Activated CD8-positive, alpha-beta memory T cell treated with anti-CD3 and anti-CD28 coated beads for 48 hours (primary cell): ENCODE data around the gene RASSF3.
"Not testable (repeated sequence)": the region's sequence is repeated elsewhere in the genome, so short reads cannot be mapped to it uniquely, and the experiment has no call there.

Experiments used
- DNase-seq, 3 experiments: peaks; one replicate each; pipeline ENCODE4 v3.0.0-alpha.2; 2020; ENCODE audit warnings: low read depth in 2 of 3, low spot score in 2 of 3

The RASSF3 gene

GRCh38 chr12:64633011-64633939 lies 23.0 kb downstream of the RASSF3 start:
- DNase-seq = no peak

- no peak for DNase-seq
Observed at GRCh38 chr12:64633940-64634337, 23.6 kb downstream of the RASSF3 start.

GRCh38 chr12:64634508-64635092 lies 24.3 kb downstream of the RASSF3 start:
- DNase-seq = no peak

- no peak for DNase-seq
Observed at GRCh38 chr12:64635356-64635998, 25.2 kb downstream of the RASSF3 start.

- DNase-seq = no peak
Observed at GRCh38 chr12:64636856-64637255, 26.6 kb downstream of the RASSF3 start.

- no peak for DNase-seq
Observed at GRCh38 chr12:64639466-64639865, 29.2 kb downstream of the RASSF3 start.

GRCh38 chr12:64646318-64646717 lies 36.0 kb downstream of the RASSF3 start:
- no peak for DNase-seq

- no peak for DNase-seq
Observed at GRCh38 chr12:64649487-64649886, 39.2 kb downstream of the RASSF3 start.

GRCh38 chr12:64650762-64651161 lies 40.5 kb downstream of the RASSF3 start:
- no peak for DNase-seq

- no peak for DNase-seq
Observed at GRCh38 chr12:64652346-64652745, 42.1 kb downstream of the RASSF3 start.

- DNase-seq = no peak
Observed at GRCh38 chr12:64653123-64653522, 42.8 kb downstream of the RASSF3 start.

- not testable (repeated sequence) for DNase-seq
Observed at GRCh38 chr12:64653907-64654306, 43.6 kb downstream of the RASSF3 start.

GRCh38 chr12:64655141-64655540 lies 44.8 kb downstream of the RASSF3 start:
- DNase-seq = no peak

GRCh38 chr12:64656429-64656828 lies 46.1 kb downstream of the RASSF3 start:
- DNase-seq = no peak

GRCh38 chr12:64658892-64659481 lies 48.7 kb downstream of the RASSF3 start:
- DNase-seq = no peak

- DNase-seq = no peak
Observed at GRCh38 chr12:64660237-64661018, 50.1 kb downstream of the RASSF3 start.

GRCh38 chr12:64663015-64663414 lies 52.7 kb downstream of the RASSF3 start:
- DNase-seq = no peak

GRCh38 chr12:64665514-64665913 lies 55.2 kb downstream of the RASSF3 start:
- no peak for DNase-seq

- no peak for DNase-seq
Observed at GRCh38 chr12:64666054-64666914, 56.0 kb downstream of the RASSF3 start.

GRCh38 chr12:64667793-64668192 lies 57.5 kb downstream of the RASSF3 start:
- no peak for DNase-seq
